GM18505 (cell line): ENCODE data around the gene USO1.
"Not testable (repeated sequence)": the region's sequence is repeated elsewhere in the genome, so short reads cannot be mapped to it uniquely, and the experiment has no call there.

Experiments used
- ATAC-seq: cut with Tn5 transposase; IDR thresholded peaks from one replicate; pipeline ENCODE4 v1.9.1; 2021; ENCODE audit not compliant: unreplicated experiment
- POLR2A ChIP-seq: IDR thresholded peaks from 4 replicates; pipeline ENCODE4 v1.6.1; 2011; ENCODE audit warnings: borderline replicate concordance; ENCODE audit not compliant: insufficient read depth, insufficient read length; ENCODE audit errors: extremely low read depth

The USO1 gene

DNA sequence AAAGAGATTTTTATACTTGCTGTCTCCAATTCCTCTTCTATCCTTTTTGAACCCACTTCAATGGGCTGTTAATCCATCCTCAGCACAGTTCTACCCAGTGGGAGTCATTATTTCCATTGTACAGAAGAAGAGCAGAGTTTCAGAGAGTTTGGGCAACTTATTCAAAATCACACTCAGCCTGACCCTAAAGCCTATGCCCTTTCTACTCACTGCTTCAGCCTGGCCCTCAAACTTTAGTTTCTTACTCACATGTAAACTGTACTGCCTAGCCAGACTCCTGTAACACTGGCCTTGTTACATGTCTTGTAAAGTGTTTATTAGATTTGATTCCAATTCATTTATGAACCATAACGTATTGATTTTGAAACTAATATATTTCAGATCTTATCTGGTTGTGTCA is 25.1 kb upstream of the USO1 start:
- TF ChIP-seq POLR2A, result no peak
- ATAC-seq, result no peak

DNA sequence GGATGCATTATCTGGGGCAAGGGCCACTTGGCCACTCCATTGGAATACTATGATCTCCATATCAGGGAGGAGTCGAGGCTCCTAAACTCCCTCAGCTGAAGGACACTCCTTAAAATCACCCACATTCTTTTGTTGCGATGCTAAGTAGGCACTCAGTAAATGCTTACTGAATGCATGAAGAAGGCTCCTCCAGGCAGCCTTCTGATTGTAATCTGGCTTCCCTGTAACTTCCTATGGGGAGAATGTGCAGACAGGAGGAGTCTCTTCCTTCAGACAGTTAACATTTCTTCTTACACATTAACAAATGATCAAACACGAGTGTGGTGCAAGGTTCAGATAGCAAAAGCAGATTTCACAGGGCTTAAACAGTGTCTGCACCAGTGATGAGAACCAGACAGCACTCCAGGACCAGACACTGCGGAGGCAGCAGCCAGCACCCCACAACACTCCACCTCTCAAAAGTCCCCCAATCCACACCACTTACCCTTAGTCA is 21.4 kb upstream of the USO1 start:
- no peak for ATAC-seq
- TF ChIP-seq POLR2A, result no peak

DNA sequence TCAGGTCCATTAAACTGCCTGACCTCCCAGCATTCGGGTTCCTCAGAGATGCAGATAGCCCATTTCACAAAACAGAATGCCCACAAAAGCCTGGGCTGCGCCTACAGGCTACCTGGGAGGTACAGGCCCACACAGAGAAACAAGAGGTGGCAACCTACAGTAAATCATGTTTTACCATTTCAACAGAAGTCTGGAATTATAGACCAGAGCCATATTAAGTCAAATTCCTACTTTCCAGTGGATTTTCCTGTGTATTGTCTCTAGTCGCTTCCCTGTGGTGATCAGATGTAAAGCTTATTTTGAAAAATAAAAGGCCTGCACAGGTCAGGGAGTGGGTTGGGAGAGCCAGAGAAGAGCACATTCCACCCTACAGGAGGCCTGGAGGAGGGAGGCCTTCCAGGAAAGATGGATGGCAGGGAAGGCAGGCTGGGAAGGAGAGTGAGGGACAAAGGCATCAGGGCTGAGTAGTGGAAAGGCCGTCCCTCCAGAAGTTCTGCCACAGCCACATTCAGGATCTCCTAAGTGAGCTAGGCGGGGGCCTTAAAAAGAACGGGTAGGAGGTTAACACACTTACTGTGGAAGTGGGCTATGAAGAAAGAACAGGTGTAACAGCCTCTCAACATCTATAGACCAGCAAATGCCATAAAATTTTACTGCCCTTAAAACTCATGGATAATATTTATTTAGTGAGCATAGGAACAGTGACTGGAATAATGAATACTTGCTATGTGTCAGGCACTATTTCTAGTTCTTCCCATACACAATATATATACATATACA is 19.0 kb upstream of the USO1 start:
- no peak for ATAC-seq
- TF ChIP-seq POLR2A, result no peak

DNA sequence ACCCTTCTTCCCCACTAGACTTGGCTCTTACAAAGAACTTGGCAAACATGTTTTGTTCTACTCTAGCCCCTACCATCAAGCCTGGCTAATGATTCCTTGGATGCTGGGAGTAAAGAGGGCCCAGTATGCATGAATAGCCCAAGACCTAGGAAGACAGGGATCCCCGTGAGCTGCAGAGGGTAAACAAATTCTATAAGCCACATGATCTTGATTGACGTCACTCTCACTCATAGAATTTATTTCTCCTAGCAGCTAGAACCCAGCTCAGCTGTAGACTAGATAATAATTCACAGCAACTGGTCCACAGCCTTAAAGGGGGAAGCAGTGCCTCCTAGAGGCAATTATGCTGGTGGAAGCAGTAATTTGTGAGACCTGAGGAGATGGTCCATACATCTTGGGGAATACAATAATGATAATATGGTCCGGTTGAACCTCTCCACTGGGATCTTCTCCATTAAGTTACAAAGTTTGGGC is 16.1 kb upstream of the USO1 start:
- TF ChIP-seq POLR2A, result no peak
- ATAC-seq, result no peak

DNA sequence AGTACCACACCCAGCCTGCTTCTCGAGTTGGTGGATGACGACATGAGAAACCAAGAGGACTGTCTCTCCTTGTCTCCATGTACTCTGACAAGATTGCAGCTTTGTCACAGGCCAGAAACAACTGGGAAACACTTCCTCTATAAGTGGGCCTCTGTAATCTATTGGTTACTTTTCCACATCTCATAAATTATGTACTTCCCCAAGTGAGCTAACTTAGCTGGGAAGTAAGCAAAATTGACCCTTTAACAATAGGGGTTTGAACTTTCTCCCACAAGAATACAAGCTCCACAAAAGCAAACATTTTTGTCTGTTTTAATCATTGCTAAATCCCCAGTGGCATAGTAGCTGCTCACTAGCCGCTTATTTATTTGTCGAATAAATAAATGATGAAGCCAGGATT is 14.1 kb upstream of the USO1 start:
- no peak for TF ChIP-seq POLR2A

DNA sequence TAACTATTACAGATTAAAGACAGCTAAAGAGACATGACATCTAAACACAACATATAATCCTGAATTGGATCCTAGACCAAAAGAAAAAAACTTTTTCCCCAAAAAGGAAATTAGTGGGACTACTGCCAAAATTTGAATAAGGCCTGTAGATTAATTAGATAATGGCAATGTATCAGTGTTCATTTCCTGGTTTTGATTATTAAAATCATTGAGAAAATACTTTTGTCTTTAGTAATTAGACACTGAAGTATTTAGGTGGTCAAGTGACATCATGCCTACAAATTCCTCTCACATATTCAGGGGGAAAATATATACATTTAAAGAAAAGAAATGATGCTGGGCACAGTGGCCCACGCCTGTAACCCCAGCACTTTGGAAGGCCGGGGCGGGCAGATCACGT is 10.4 kb upstream of the USO1 start:
- ATAC-seq, result no peak
- no peak for TF ChIP-seq POLR2A

More for the DNA sequence above, 14.1 kb upstream of the USO1 start:
- ATAC-seq, result no peak

DNA sequence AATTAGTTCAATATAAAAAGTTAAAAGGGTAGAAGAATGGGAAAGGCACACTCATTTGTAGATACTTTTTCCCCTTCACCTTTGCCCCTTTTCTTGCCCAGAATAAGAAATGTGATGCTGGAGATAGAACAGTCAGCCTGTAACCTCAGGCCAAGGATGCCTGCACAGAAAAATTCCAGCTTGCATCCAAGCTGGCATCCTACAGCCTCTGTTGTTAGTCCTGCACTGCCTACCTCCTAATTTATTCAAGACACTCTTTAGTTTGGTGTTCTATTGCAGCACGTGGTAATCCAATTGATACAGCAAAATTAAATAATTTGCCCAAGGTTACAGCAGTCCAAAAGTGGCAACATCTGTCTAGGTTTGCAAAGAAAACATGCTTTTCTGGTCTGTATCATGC is 9.7 kb upstream of the USO1 start:
- no peak for ATAC-seq

DNA sequence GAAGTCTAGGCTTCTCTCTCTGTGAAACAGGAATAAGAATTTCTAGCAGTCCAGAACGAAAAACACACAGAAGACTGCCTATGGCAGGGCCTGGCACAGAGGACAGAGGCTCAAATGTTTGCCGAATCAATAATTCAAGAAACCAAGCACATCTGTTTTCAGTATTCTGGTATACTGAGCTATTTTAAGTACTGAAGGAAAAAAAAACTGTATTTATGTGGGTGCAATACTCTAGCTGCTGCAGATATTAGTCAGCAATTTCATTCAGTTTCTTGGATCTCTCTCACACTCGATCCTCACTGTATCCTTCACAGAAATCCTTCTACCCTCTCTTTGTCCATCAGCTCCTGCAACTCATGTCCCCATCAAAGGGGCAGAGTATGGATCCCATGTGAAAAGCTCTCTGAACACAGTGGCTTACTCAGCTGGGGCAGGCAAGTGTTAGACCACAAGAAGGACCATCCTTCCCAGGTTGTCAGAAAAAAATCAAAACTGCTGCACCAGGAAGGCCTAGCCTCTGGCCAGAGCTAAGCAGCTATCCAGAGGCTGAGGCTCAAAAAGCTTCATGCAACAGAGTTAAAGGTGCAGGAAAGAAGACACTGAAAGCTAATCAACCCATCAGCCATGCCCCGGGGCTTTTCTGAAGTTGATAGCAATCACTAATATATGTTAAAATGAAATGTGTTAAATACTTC is 9.1 kb upstream of the USO1 start:
- ATAC-seq, result no peak
- no peak for TF ChIP-seq POLR2A

More for the DNA sequence above, 9.7 kb upstream of the USO1 start:
- no peak for TF ChIP-seq POLR2A

DNA sequence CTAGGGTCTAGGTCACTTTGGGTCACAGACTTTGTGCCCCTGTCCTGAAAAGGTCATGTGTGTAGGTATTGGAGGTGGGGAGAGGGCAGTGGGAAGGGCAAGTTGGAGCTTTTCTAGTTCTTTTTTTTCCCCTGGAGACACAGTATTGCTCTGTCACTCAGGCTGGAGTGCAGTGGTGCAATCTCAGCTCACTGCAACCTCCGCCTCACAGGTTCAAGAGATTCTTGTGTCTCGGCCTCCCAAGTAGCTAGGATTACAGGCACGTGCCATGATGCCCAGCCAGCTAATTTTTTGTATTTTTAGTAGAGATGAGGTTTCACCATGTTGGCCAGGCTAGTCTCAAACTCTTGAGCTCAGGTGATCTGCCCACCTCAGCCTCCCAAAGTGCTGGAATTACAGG is 8.3 kb upstream of the USO1 start:
- ATAC-seq, result not testable (repeated sequence)

DNA sequence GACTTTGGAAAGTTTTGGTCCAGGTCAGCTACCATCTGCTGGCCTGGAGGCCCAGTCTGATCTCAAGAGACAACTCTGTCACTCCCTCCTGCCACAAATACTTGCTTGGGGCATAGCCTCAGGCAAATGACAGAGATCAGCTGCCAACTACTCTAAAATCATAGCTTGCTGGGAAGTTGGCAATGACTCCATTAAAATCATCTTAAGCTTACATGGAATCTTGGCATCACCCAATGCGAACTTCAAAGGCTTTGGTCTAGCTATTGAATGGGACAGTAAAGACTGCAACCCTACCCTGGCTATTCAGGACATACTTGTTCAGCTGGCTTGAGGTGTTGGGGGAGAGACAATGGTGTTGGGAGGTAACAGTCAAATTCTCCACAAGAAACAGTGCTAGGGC is 7.0 kb upstream of the USO1 start:
- ATAC-seq, result no peak
- TF ChIP-seq POLR2A, result no peak

DNA sequence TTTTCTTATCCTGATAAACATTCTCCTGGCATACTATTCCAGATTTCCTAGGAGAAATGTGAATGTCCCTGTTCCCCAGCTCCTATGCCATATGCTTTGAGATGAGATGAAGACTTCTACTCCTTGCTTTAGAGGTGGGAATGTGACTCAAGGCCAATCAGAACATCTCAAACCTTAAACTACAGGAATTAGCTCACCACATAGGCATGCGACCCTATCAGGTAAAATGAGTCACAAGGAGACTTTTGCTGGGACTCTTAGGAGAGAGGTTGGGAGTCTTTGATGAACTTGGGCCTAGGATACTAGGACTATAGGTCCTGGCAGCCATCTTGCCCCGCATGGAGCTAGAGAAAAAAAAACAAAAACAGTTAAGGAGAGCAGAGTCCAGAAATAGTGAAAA is 5.8 kb upstream of the USO1 start:
- no peak for ATAC-seq

DNA sequence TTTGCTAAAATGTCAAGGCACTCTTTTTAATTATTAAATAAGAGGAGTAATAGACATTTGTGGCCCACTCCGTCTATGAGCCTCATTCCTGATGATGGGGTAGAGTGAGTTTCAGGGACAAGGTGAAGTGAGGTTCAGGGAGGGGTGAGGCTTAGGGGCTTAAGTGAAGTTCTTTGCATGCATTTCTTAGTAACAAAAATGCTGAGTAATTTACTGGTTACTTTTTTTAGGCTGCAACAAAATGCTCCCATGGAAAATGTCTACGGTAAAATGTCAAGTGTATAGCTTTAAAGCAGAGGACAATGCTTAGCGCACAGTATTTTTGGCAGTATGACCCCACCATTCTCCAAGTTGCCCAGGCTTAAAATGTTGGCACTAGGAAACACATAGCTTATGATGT is 2.0 kb upstream of the USO1 start:
- no peak for TF ChIP-seq POLR2A
- ATAC-seq, result no peak

More for the DNA sequence above, 5.8 kb upstream of the USO1 start:
- no peak for TF ChIP-seq POLR2A

DNA sequence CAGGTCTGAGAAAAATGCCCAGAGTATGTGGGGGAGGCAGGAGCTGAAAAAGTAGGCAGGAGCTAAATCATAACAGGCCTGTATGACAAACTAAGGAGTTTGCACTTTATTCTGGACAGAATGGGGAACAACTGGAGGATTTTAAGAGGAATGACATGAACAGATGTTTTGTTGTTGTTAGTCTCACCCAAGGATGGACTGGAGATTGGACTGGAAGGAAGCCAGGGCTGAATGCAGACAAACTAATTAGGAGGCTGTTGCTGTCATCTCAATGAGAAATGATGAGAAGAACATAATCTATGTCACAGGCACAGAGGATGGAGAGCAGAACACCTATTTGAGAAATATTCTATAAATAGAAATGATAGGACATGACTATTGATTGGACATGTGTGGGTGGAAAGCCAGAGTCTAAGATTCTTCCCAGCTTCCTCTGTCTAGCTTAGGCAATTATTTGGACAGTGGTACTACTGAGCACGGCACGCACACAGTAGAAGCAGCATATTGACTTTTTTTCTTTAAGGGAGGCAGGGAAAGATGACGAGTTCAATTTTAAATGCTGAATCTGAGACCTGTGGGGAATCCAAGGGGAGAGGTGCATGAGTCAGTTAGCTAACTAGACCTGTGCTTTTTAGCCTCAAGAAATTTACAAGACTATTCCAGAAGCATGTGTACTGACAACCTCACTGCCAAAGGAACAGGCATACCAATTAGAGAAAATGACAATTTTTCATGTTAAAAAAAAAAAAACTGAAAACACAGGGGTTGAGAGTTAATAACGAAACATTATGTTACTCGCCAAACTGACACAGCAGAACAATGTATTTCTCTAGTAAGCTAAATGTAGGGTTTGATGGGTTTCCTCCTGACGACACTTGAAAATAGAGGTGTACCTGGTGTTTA is 963 bp upstream of the USO1 start:
- ATAC-seq, result no peak
- TF ChIP-seq POLR2A, result no peak
